H9 (cell line): ENCODE results near the gene CD226. TPM values are rescaled to one million over a fixed set of nuclear protein-coding genes. Genes with fewer than 3 reads are reported as not detected.

ENCODE experiments used
- DNase-seq: peaks from one replicate; pipeline ENCODE4 v3.0.0-alpha.2; 2017
- H2AFZ ChIP-seq: one replicate; pipeline ENCODE4 v1.6.1; 2013; ENCODE audit warnings: mild to moderate bottlenecking, low read length, control low read depth, moderate library complexity
- H2AK5ac ChIP-seq: 2 replicates; pipeline ENCODE4 v1.6.1; 2013; ENCODE audit warnings: low read length, control low read depth, mixed read lengths; ENCODE audit not compliant: insufficient read length
- H2BK120ac ChIP-seq: one replicate; pipeline ENCODE4 v1.6.1; 2013; ENCODE audit warnings: low read depth, mild to moderate bottlenecking, low read length, control low read depth, inconsistent platforms; ENCODE audit not compliant: poor library complexity, severe bottlenecking
- H2BK12ac ChIP-seq: 2 replicates; pipeline ENCODE4 v1.6.1; 2013; ENCODE audit warnings: low read length, control low read depth, mixed read lengths, low read depth; ENCODE audit not compliant: insufficient read length
- H2BK15ac ChIP-seq: 2 replicates; pipeline ENCODE4 v1.6.1; 2013; ENCODE audit warnings: low read depth, low read length, control low read depth
- H2BK20ac ChIP-seq: one replicate; pipeline ENCODE4 v1.6.1; 2013; ENCODE audit warnings: low read depth, mild to moderate bottlenecking, low read length, control low read depth, inconsistent platforms; ENCODE audit not compliant: poor library complexity, severe bottlenecking
- H2BK5ac ChIP-seq: 2 replicates; pipeline ENCODE4 v1.6.1; 2013; ENCODE audit warnings: low read length, control low read depth, mixed read lengths; ENCODE audit not compliant: insufficient read length
- H3K14ac ChIP-seq: 2 replicates; pipeline ENCODE4 v1.6.1; 2013; ENCODE audit warnings: low read length, control low read depth; ENCODE audit not compliant: insufficient read depth
- H3K18ac ChIP-seq: 2 replicates; pipeline ENCODE4 v1.6.1; 2013; ENCODE audit warnings: low read depth, mild to moderate bottlenecking, mixed read lengths, low read length, control low read depth; ENCODE audit not compliant: insufficient read length
- H3K23ac ChIP-seq: 2 replicates; pipeline ENCODE4 v1.6.1; 2013; ENCODE audit warnings: low read length, control low read depth, mixed read lengths, low read depth; ENCODE audit not compliant: insufficient read length
- H3K23me2 ChIP-seq: 2 replicates; pipeline ENCODE4 v1.6.1; 2013; ENCODE audit warnings: low read depth, mild to moderate bottlenecking, mixed read lengths, low read length, control low read depth; ENCODE audit not compliant: insufficient read length, poor library complexity, severe bottlenecking
- H3K27ac ChIP-seq: 2 replicates; pipeline ENCODE4 v1.5.1; 2013; ENCODE audit warnings: low read length, control low read depth, mixed read lengths, low read depth; ENCODE audit not compliant: insufficient read length
- H3K27me3 ChIP-seq: 2 replicates; pipeline ENCODE4 v1.6.1; 2013; ENCODE audit warnings: low read length, control low read depth, inconsistent platforms; ENCODE audit not compliant: insufficient read depth
- H3K4ac ChIP-seq: 2 replicates; pipeline ENCODE4 v1.6.1; 2013; ENCODE audit warnings: low read depth, mild to moderate bottlenecking, control low read depth, inconsistent platforms, low read length, moderate library complexity
- H3K4me1 ChIP-seq: 2 replicates; pipeline ENCODE4 v1.6.1; 2013; ENCODE audit warnings: low read length, control low read depth, inconsistent platforms; ENCODE audit not compliant: insufficient read depth
- H3K4me2 ChIP-seq: 2 replicates; pipeline ENCODE4 v1.6.1; 2013; ENCODE audit warnings: low read length, control low read depth, mixed read lengths; ENCODE audit not compliant: insufficient read length, insufficient read depth
- H3K56ac ChIP-seq: 2 replicates; pipeline ENCODE4 v1.6.1; 2013; ENCODE audit warnings: low read depth, mild to moderate bottlenecking, mixed read lengths, low read length, control low read depth; ENCODE audit not compliant: insufficient read length
- H3K79me1 ChIP-seq: 2 replicates; pipeline ENCODE4 v1.6.1; 2013; ENCODE audit warnings: low read depth, mild to moderate bottlenecking, moderate library complexity, low read length, control low read depth, inconsistent platforms; ENCODE audit not compliant: insufficient read depth, poor library complexity, severe bottlenecking
- H3K79me2 ChIP-seq: 2 replicates; pipeline ENCODE4 v1.6.1; 2013; ENCODE audit warnings: low read length, control low read depth, inconsistent platforms; ENCODE audit not compliant: insufficient read depth
- H3K9ac ChIP-seq: 2 replicates; pipeline ENCODE4 v1.6.1; 2013; ENCODE audit warnings: low read length, control low read depth, mixed read lengths; ENCODE audit not compliant: insufficient read length; ENCODE audit errors: extremely low read depth
- H3K9me3 ChIP-seq: one replicate; pipeline ENCODE4 v1.6.1; 2013; ENCODE audit warnings: low read depth, low read length, inconsistent platforms; ENCODE audit not compliant: control insufficient read depth
- H3T11ph ChIP-seq: one replicate; pipeline ENCODE4 v1.6.1; 2013; ENCODE audit warnings: mild to moderate bottlenecking, low read length, control low read depth, inconsistent platforms
- H4K20me1 ChIP-seq: one replicate; pipeline ENCODE4 v1.6.1; 2013; ENCODE audit not compliant: control insufficient read depth, insufficient read length, insufficient read depth
- H4K5ac ChIP-seq: 2 replicates; pipeline ENCODE4 v1.6.1; 2013; ENCODE audit warnings: low read depth, mild to moderate bottlenecking, mixed read lengths, low read length, control low read depth; ENCODE audit not compliant: insufficient read length
- H4K8ac ChIP-seq: replicated peaks from 2 replicates; pipeline ENCODE4 v1.6.1; 2013; ENCODE audit warnings: low read length, control low read depth, mixed read lengths, low read depth; ENCODE audit not compliant: insufficient read length
- H4K91ac ChIP-seq: 2 replicates; pipeline ENCODE4 v1.6.1; 2013; ENCODE audit warnings: low read depth, mild to moderate bottlenecking, moderate library complexity, mixed read lengths, low read length, control low read depth; ENCODE audit not compliant: insufficient read length
- H3K27ac Mint-ChIP-seq, 3 experiments: 2 replicates in 2 of 3; 3 replicates in 1 of 3; pipeline ENCODE4 v1.8.0; 2020 to 2021; ENCODE audit warnings: mixed read lengths in 3 of 3, mild to moderate bottlenecking in 1 of 3, moderate library complexity in 1 of 3
- H3K27me3 Mint-ChIP-seq: 2 replicates; pipeline ENCODE4 v1.8.0; 2021; ENCODE audit warnings: low read depth, mild to moderate bottlenecking, moderate library complexity, mixed read lengths
- H3K36me3 Mint-ChIP-seq, 3 experiments: 2 replicates in 2 of 3; 3 replicates in 1 of 3; pipeline ENCODE4 v1.8.0; 2020 to 2021; ENCODE audit warnings: low read depth in 3 of 3, mixed read lengths in 3 of 3; ENCODE audit not compliant: insufficient read depth in 1 of 3
- H3K4me1 Mint-ChIP-seq, 2 experiments: 2 replicates each; pipeline ENCODE4 v1.8.0; 2020; ENCODE audit warnings: mixed read lengths in 2 of 2
- H3K4me3 Mint-ChIP-seq, 2 experiments: 2 replicates in 1 of 2; 3 replicates in 1 of 2; pipeline ENCODE4 v1.8.0; 2020 to 2021; ENCODE audit warnings: mild to moderate bottlenecking in 2 of 2, mixed read lengths in 2 of 2, moderate library complexity in 1 of 2
- H3K9me3 Mint-ChIP-seq, 2 experiments: 2 replicates in 1 of 2; 3 replicates in 1 of 2; pipeline ENCODE4 v1.8.0; 2020; ENCODE audit warnings: mild to moderate bottlenecking in 2 of 2, mixed read lengths in 2 of 2, moderate library complexity in 1 of 2
- CTCF ChIP-seq: fragments of 200-600 bp; sonication (generic); conservative IDR thresholded peaks from 3 replicates; pipeline ENCODE4 v1.8.0; 2021; ENCODE audit warnings: antibody characterized with exemption, mild to moderate bottlenecking
- WGBS: extraction: QIAGEN DNeasy Blood & Tissue Kit; methylation state at CpG from one replicate; pipeline ENCODE4 v1.1.7; 2013; ENCODE audit warnings: missing lambda C conversion rate, low lambda C conversion rate, mixed read lengths; ENCODE audit not compliant: insufficient read length; ENCODE audit errors: extremely low coverage; 5-methylcytosine and 5-hydroxymethylcytosine counted together
- total RNA-seq: library from RNA; stranded (reverse); gene quantifications from 2 replicates; pipeline ENCODE4 v1.2.1, GENCODE V29; 2021

Gene CD226
- total RNA-seq, 1 experiment from 2014 or later = not detected

- Histone ChIP-seq H3K79me1 (no peaks in the 10 kb centered on the region), H4K20me1 (no peaks in the 10 kb centered on the region), H4K5ac (no peak overlapping the region), H2AK5ac (no peak overlapping the region), H2BK12ac (no peak overlapping the region), H3K4ac (no peak overlapping the region), H3K9ac (no peak overlapping the region), H3K4me2 (no peak overlapping the region), H3K79me2 (no peaks in the 10 kb centered on the region), H2BK15ac (no peak overlapping the region), H3K23me2 (no peaks in the 10 kb centered on the region), H2BK5ac (no peak overlapping the region), H3K14ac (no peak overlapping the region), H2AFZ (no peak overlapping the region), H2BK20ac (no peak overlapping the region), H4K8ac (no peak overlapping the region), H3K27ac (no peak overlapping the region), H2BK120ac (no peak overlapping the region), H3K56ac (no peak overlapping the region), H3K27me3 (no peaks in the 10 kb centered on the region), H3K18ac (no peak overlapping the region), H3K9me3 (no peaks in the 10 kb centered on the region), H4K91ac (no peak overlapping the region), H3T11ph (no peak overlapping the region), H3K23ac (no peak overlapping the region), H3K4me1 (no peaks in the 10 kb centered on the region)
- Mint-ChIP-seq H3K4me3 (no peak overlapping the region), H3K27me3 (no peaks in the 10 kb centered on the region), H3K9me3 (peaks cover 0 to 7% of the 10 kb centered on the region in 2 experiments; a peak in 3 of 5 replicates), H3K27ac (peak overlapping the region in 1 of 3 experiments; percentile 55; a peak in 1 of 7 replicates), H3K36me3 (no peaks in the 10 kb centered on the region; a peak in 1 of 7 replicates), H3K4me1 (peaks cover 13 to 19% of the 10 kb centered on the region in 2 experiments)
- DNase-seq = no peak
- no peak for TF ChIP-seq CTCF
- WGBS = no CpG with 5 or more reads among the region's 7 CpGs
Observed at GRCh38 chr18:69897397-69898108, 50.1 kb downstream of the CD226 start.
